Inferior parietal cortex (tissue), 1 donor: ENCODE measurements around the gene TFEB.

ENCODE experiments used
- DNase-seq: peaks from one replicate; pipeline ENCODE4 v3.0.0-alpha.2; 2016; ENCODE audit errors: extremely low spot score

Gene TFEB

GRCh38 chr6:41691426-41692079, 43.9 kb downstream of the TFEB start:
- no peak for DNase-seq

- DNase-seq, result no peak
Observed at GRCh38 chr6:41690541-41691330, 44.7 kb downstream of the TFEB start.

- DNase-seq, result no peak
Observed at GRCh38 chr6:41689171-41690008, 46.0 kb downstream of the TFEB start.

GRCh38 chr6:41688256-41688965, 47.0 kb downstream of the TFEB start:
- DNase-seq, result no peak

GRCh38 chr6:41687501-41688175, 47.8 kb downstream of the TFEB start:
- DNase-seq, result no peak

- DNase-seq, result no peak
Observed at GRCh38 chr6:41685641-41686380, 49.6 kb downstream of the TFEB start.

- DNase-seq, result no peak
Observed at GRCh38 chr6:41684311-41685180, 50.9 kb downstream of the TFEB start.

GRCh38 chr6:41683523-41684310, 51.7 kb downstream of the TFEB start:
- DNase-seq, result peak; percentile 83

GRCh38 chr6:41683273-41683522, 52.2 kb downstream of the TFEB start:
- DNase-seq, result no peak

GRCh38 chr6:41682497-41683272, 52.7 kb downstream of the TFEB start:
- DNase-seq, result peak; percentile 23

GRCh38 chr6:41682056-41682477, 53.3 kb downstream of the TFEB start:
- DNase-seq, result peak; percentile 84

- no peak for DNase-seq
Observed at GRCh38 chr6:41680182-41680965, 55.0 kb downstream of the TFEB start.

- no peak for DNase-seq
Observed at GRCh38 chr6:41679696-41680095, 55.7 kb downstream of the TFEB start.

GRCh38 chr6:41678511-41679084, 56.8 kb downstream of the TFEB start:
- DNase-seq, result no peak

- no peak for DNase-seq
Observed at GRCh38 chr6:41677124-41677921, 58.1 kb downstream of the TFEB start.

- no peak for DNase-seq
Observed at GRCh38 chr6:41676431-41676830, 59.0 kb downstream of the TFEB start.
